NCI-H1417 treated with DMSO at 0.1 percent for 48 hours (cell line): ENCODE measurements around the gene CDK7.
"Not testable (repeated sequence)": the region's sequence is repeated elsewhere in the genome, so short reads cannot be mapped to it uniquely, and the experiment has no call there.

Experiments used
- DNase-seq: peaks from one replicate; lab custom pipeline; 2025; lab: John Stamatoyannopoulos, UW

CDK7 gene

GRCh38 chr5:69237877-69238276 lies 3.2 kb downstream of the CDK7 start:
- no peak for DNase-seq

- no peak for DNase-seq
These were observed 4.1 kb downstream of the CDK7 start for GRCh38 chr5:69238760-69239251.

GRCh38 chr5:69242215-69242927 lies 7.7 kb downstream of the CDK7 start:
- no peak for DNase-seq

- DNase-seq, result no peak
These were observed 10.3 kb downstream of the CDK7 start for GRCh38 chr5:69245031-69245430.

- DNase-seq, result no peak
These were observed 13.3 kb downstream of the CDK7 start for GRCh38 chr5:69248019-69248418.

GRCh38 chr5:69250593-69250992 lies 15.9 kb downstream of the CDK7 start:
- DNase-seq, result no peak

GRCh38 chr5:69252437-69252836 lies 17.8 kb downstream of the CDK7 start:
- no peak for DNase-seq

GRCh38 chr5:69255940-69256339 lies 21.3 kb downstream of the CDK7 start:
- not testable (repeated sequence) for DNase-seq

- DNase-seq, result no peak
These were observed 22.9 kb downstream of the CDK7 start for GRCh38 chr5:69257577-69257976.

- DNase-seq, result no peak
These were observed 26.3 kb downstream of the CDK7 start for GRCh38 chr5:69261034-69261433.

GRCh38 chr5:69265931-69266330 lies 31.2 kb downstream of the CDK7 start:
- DNase-seq, result no peak

- no peak for DNase-seq
These were observed 34.2 kb downstream of the CDK7 start for GRCh38 chr5:69268899-69269298.

GRCh38 chr5:69270840-69271239 lies 36.2 kb downstream of the CDK7 start:
- no peak for DNase-seq

GRCh38 chr5:69271376-69271775 lies 36.7 kb downstream of the CDK7 start:
- DNase-seq, result no peak

- no peak for DNase-seq
These were observed 40.9 kb downstream of the CDK7 start for GRCh38 chr5:69275563-69275962.

- no peak for DNase-seq
These were observed 41.9 kb downstream of the CDK7 start for GRCh38 chr5:69276422-69277174.

GRCh38 chr5:69279517-69279916 lies 44.8 kb downstream of the CDK7 start:
- DNase-seq, result no peak

- no peak for DNase-seq
These were observed 46.4 kb downstream of the CDK7 start for GRCh38 chr5:69281114-69281513.

- no peak for DNase-seq
These were observed 49.5 kb downstream of the CDK7 start for GRCh38 chr5:69284203-69284602.

- DNase-seq, result no peak
These were observed 50.9 kb downstream of the CDK7 start for GRCh38 chr5:69285448-69286116.

- DNase-seq, result no peak
These were observed 53.4 kb downstream of the CDK7 start for GRCh38 chr5:69288069-69288468.

GRCh38 chr5:69288688-69289087 lies 54.0 kb downstream of the CDK7 start:
- DNase-seq, result no peak

- DNase-seq, result no peak
These were observed 57.6 kb downstream of the CDK7 start for GRCh38 chr5:69292306-69292705.
